HepG2 (cell line): ENCODE measurements around the gene PMFBP1. TPM values are rescaled to one million over a fixed set of nuclear protein-coding genes. Genes with fewer than 3 reads are reported as not detected.

ENCODE experiments used
- ATAC-seq: fragments of 200-7000 bp; cut with Tn5 transposase; 3 replicates; pipeline ENCODE4 v1.9.1; 2020; ENCODE audit warnings: mild to moderate bottlenecking, moderate library complexity
- BruUV-seq: library from RNA; stranded (reverse); fragments of 400-500 nt; replicated peaks from 2 replicates; lab custom pipeline; 2021; lab: Mats Ljungman, UMichigan
- CTCF ChIA-PET: fragments of 300-600 bp; formaldehyde crosslinking; extraction: SDS; loops from one replicate; lab custom pipeline; 2021; ENCODE audit warnings: low total read pairs, inconsistent platforms, low intra/inter-chr PET ratio; lab: Yijun Ruan, JAX
- POLR2A ChIA-PET: fragments of 350-600 bp; sonication (Branson Sonifier 250); formaldehyde crosslinking; loops from one replicate; lab custom pipeline; 2020; ENCODE audit warnings: antibody characterized with exemption, inconsistent platforms; lab: Yijun Ruan, JAX
- DNase-seq: peaks from one replicate; pipeline ENCODE4 v3.0.0-alpha.2; 2015; ENCODE audit warnings: low spot score
- FAIRE-seq: peaks from 3 replicates; lab custom pipeline; 2011; peaks lifted over from hg19 to GRCh38; lab: Jason Lieb, UNC
- H2AFZ ChIP-seq: one replicate; pipeline ENCODE4 v1.6.1; 2011; ENCODE audit warnings: low read length, inconsistent platforms
- H3K27ac ChIP-seq: fragments of 300-600 bp; 3 replicates; pipeline ENCODE4 v1.8.0; 2011; ENCODE audit warnings: mixed run types, mild to moderate bottlenecking, mixed read lengths, low read length, inconsistent platforms; ENCODE audit not compliant: insufficient read depth; ENCODE audit errors: extremely low read length
- H3K27me3 ChIP-seq, 2 experiments: fragments of 200-600 bp in 1 of 2; 2 replicates in 1 of 2; 3 replicates in 1 of 2; pipeline versions ENCODE4 v1.6.0 to v1.8.0; 2011; ENCODE audit warnings: low read length in 2 of 2, mild to moderate bottlenecking in 2 of 2, moderate library complexity in 2 of 2, inconsistent platforms in 1 of 2; ENCODE audit not compliant: insufficient read depth in 2 of 2, control insufficient read depth in 1 of 2
- H3K36me3 ChIP-seq, 2 experiments: fragments of 200-600 bp in 1 of 2; replicated peaks in 1 of 2; 2 replicates in 1 of 2; 3 replicates in 1 of 2; pipeline versions ENCODE4 v1.5.1 to v1.8.0; 2011; ENCODE audit warnings: low read length in 2 of 2, inconsistent platforms in 1 of 2; ENCODE audit not compliant: insufficient read depth in 2 of 2, control insufficient read depth in 1 of 2
- H3K4me1 ChIP-seq: 2 replicates; pipeline ENCODE4 v1.5.1; 2012; ENCODE audit warnings: low read length, inconsistent platforms; ENCODE audit not compliant: insufficient read depth
- H3K4me2 ChIP-seq: 2 replicates; pipeline ENCODE4 v1.6.0; 2011; ENCODE audit warnings: low read depth, low read length, inconsistent platforms
- H3K4me3 ChIP-seq, 3 experiments: fragments of 200-600 bp in 1 of 3; sonication (generic), shearing (Covaris generic) in 1 of 3; replicated peaks in 1 of 3; 2 replicates each; pipeline ENCODE4 v1.5.1; 2011 to 2016; ENCODE audit warnings: low read length in 3 of 3, inconsistent platforms in 2 of 3, low read depth in 2 of 3, mild to moderate bottlenecking in 2 of 3, control low read depth in 1 of 3, mixed read lengths in 1 of 3; ENCODE audit not compliant: insufficient read depth in 1 of 3
- H3K79me2 ChIP-seq: one replicate; pipeline ENCODE4 v1.6.1; 2011; ENCODE audit warnings: low read length, inconsistent platforms; ENCODE audit not compliant: insufficient read depth
- H3K9ac ChIP-seq: 2 replicates; pipeline ENCODE4 v1.6.0; 2011; ENCODE audit warnings: mild to moderate bottlenecking, low read depth, low read length, inconsistent platforms; ENCODE audit not compliant: insufficient read depth
- H3K9me3 ChIP-seq: 2 replicates; pipeline ENCODE4 v1.5.1; 2012; ENCODE audit warnings: mild to moderate bottlenecking, low read length
- H4K20me1 ChIP-seq: 2 replicates; pipeline ENCODE4 v1.6.0; 2011; ENCODE audit warnings: inconsistent platforms, mild to moderate bottlenecking, low read length, moderate library complexity; ENCODE audit not compliant: insufficient read depth
- MED13 ChIP-seq: sonication (generic); formaldehyde crosslinking; IDR thresholded peaks from 2 replicates; pipeline ENCODE4 v1.5.0; 2020; ENCODE audit warnings: missing genetic modification reagents
- ZBTB8A ChIP-seq: sonication (generic); formaldehyde crosslinking; IDR thresholded peaks from 2 replicates; pipeline ENCODE4 v1.4.0; 2020; ENCODE audit warnings: mild to moderate bottlenecking, low read depth, missing genetic modification reagents, borderline replicate concordance
- ZNF251 ChIP-seq: sonication (generic); formaldehyde crosslinking; IDR thresholded peaks from 2 replicates; pipeline ENCODE4 v1.9.0; 2021; ENCODE audit warnings: mild to moderate bottlenecking, missing genetic modification reagents
- ZNF3 ChIP-seq: IDR thresholded peaks from 2 replicates; pipeline ENCODE4 v1.7.0; 2017; ENCODE audit warnings: inconsistent platforms
- ZNF430 ChIP-seq: sonication (generic); formaldehyde crosslinking; IDR thresholded peaks from 2 replicates; pipeline ENCODE4 v1.9.0; 2021; ENCODE audit warnings: mild to moderate bottlenecking, missing genetic modification reagents
- ZNF598 ChIP-seq: sonication (generic); formaldehyde crosslinking; IDR thresholded peaks from 2 replicates; pipeline ENCODE4 v1.5.1; 2020; ENCODE audit warnings: mild to moderate bottlenecking, missing genetic modification reagents, borderline replicate concordance
- ZNF629 ChIP-seq: sonication (generic); formaldehyde crosslinking; conservative IDR thresholded peaks from 2 replicates; pipeline ENCODE4 v1.5.0; 2020; ENCODE audit warnings: missing genetic modification reagents
- ZNF678 ChIP-seq: sonication (generic); formaldehyde crosslinking; IDR thresholded peaks from 2 replicates; pipeline ENCODE4 v1.4.0; 2020; ENCODE audit warnings: mild to moderate bottlenecking, missing genetic modification reagents
- ZNF710 ChIP-seq: sonication (generic); formaldehyde crosslinking; IDR thresholded peaks from 2 replicates; pipeline ENCODE4 v1.5.0; 2020; ENCODE audit warnings: mild to moderate bottlenecking, missing genetic modification reagents, borderline replicate concordance
- WGBS: methylation state at CpG from one replicate; pipeline ENCODE4 v1.1.6; 2017; ENCODE audit warnings: low lambda C conversion rate; 5-methylcytosine and 5-hydroxymethylcytosine counted together
- in situ Hi-C: cut with HindIII; loops from 2 replicates; pipeline ENCODE4 v1.10.0; 2017; ENCODE audit warnings: low pct_unique_long_range_greater_than_20kb; ENCODE audit not compliant: extremely low pct_ligation_motif_present
- intact Hi-C: fragments of 100-400 bp; cut with micrococcal nuclease; formaldehyde crosslinking; loops from one replicate; pipeline ENCODE4 v1.10.0; 2022; ENCODE audit not compliant: unreplicated experiment
- polyA plus RNA-seq, 8 experiments: library from polyadenylated mRNA; depleted of rRNA in 3 of 8; stranded (reverse) in 7 of 8; unstranded in 1 of 8; fragments of >200 nt; fragmentation: Illumina TruSeq in 4 of 8; extraction: Trizol in 4 of 8; gene quantifications; 2 replicates each; pipeline versions ENCODE4 v1.2.1 to v1.2.3, GENCODE V29; 2011 to 2016; ENCODE audit warnings: low read depth in 4 of 8, missing spikeins in 1 of 8, mixed read lengths in 1 of 8; ENCODE audit not compliant: insufficient read depth in 1 of 8
- total RNA-seq, 5 experiments: library from RNA; depleted of rRNA; stranded (reverse); fragments of >200 nt; fragmentation: Illumina TruSeq; extraction: Trizol; gene quantifications; 2 replicates each; pipeline ENCODE4 v1.2.3, GENCODE V29; 2016; ENCODE audit warnings: low read depth in 1 of 5

The PMFBP1 gene
- total and polyA plus RNA-seq, 2 of the 13 experiments (the other 11 are each of a cell fraction or from before 2014, with no cell fraction given), result 1.9 to 3.8 TPM

- no peak overlapping the region for H3K27ac ChIP-seq
- no peak overlapping the region for H3K4me2 ChIP-seq
- no peaks in the 10 kb centered on the region for H4K20me1 ChIP-seq
- no TSS peak for BruUV-seq
- H3K36me3 ChIP-seq, result no peaks in the 10 kb centered on the region; a peak in 1 of 5 replicates
- TF ChIP-seq MED13 (CRISPR knock-in tag), result no peak
- TF ChIP-seq ZNF710 (CRISPR knock-in tag), result no peak
- no peak for TF ChIP-seq ZNF598
- TF ChIP-seq ZNF629 (CRISPR knock-in tag), result no peak
- TF ChIP-seq ZBTB8A (CRISPR knock-in tag), result no peak
- in situ Hi-C loops, result no loop called here
- H3K4me1 ChIP-seq, result no peaks in the 10 kb centered on the region
- H2AFZ ChIP-seq, result no peak overlapping the region
- H3K27me3 ChIP-seq, result no peaks in the 10 kb centered on the region
- ChIA-PET POLR2A (no interaction called here), CTCF (no interaction called here)
- no peaks in the 10 kb centered on the region for H3K9me3 ChIP-seq
- WGBS, result 90% methylated on average over 6 of the region's 6 CpGs
- ATAC-seq, result no peak
- no peak for FAIRE-seq
- H3K79me2 ChIP-seq, result no peaks in the 10 kb centered on the region
- intact Hi-C loops, result no loop called here
- H3K9ac ChIP-seq, result no peak overlapping the region
- no peak for DNase-seq
- no peak overlapping the region for H3K4me3 ChIP-seq
These were observed 18.0 kb upstream of the PMFBP1 start for GRCh38 chr16:72189865-72190371.

- H3K27me3 ChIP-seq, result no peaks in the 10 kb centered on the region
- DNase-seq, result no peak
- no peak for FAIRE-seq
- no peak overlapping the region for H3K27ac ChIP-seq
- no peaks in the 10 kb centered on the region for H3K79me2 ChIP-seq
- no peaks in the 10 kb centered on the region for H4K20me1 ChIP-seq
- intact Hi-C loops (no loop called here), in situ Hi-C loops (no loop called here)
- H3K9ac ChIP-seq, result no peak overlapping the region
- 97% methylated on average over 4 of the region's 4 CpGs for WGBS
- ATAC-seq, result no peak
- no peaks in the 10 kb centered on the region for H3K9me3 ChIP-seq
- no peak overlapping the region for H3K4me3 ChIP-seq
- CTCF ChIA-PET, result no interaction called here
- no TSS peak for BruUV-seq
- H3K36me3 ChIP-seq, result no peaks in the 10 kb centered on the region; a peak in 1 of 5 replicates
- POLR2A ChIA-PET, result no interaction called here
- no peak overlapping the region for H3K4me2 ChIP-seq
- TF ChIP-seq ZNF3, result no peak
- TF ChIP-seq ZNF678 (CRISPR knock-in tag), result no peak
- no peak for TF ChIP-seq ZNF251 (CRISPR knock-in tag)
- no peak for TF ChIP-seq ZNF430 (CRISPR knock-in tag)
- H2AFZ ChIP-seq, result no peak overlapping the region
- H3K4me1 ChIP-seq, result no peaks in the 10 kb centered on the region
These were observed 16.6 kb upstream of the PMFBP1 start for GRCh38 chr16:72188541-72188940.
